MM.1S (cell line): ENCODE results near the gene NDFIP1.

ENCODE experiments used
- DNase-seq: peaks from one replicate; pipeline ENCODE4 v3.0.0-alpha.2; 2015
- H2AFZ ChIP-seq: fragments of 300-600 bp; sonication (generic); 2 replicates; pipeline ENCODE4 v1.6.0; 2016; ENCODE audit warnings: antibody characterized with exemption, low read length
- H3F3A ChIP-seq: fragments of 300-600 bp; sonication (generic); 2 replicates; pipeline ENCODE4 v1.6.1; 2016; ENCODE audit warnings: mild to moderate bottlenecking, antibody characterized with exemption, low read length, moderate library complexity, mixed read lengths; ENCODE audit not compliant: insufficient read depth
- H3K27ac ChIP-seq: fragments of 300-600 bp; sonication (generic); 2 replicates; pipeline ENCODE4 v1.5.1; 2016; ENCODE audit warnings: mild to moderate bottlenecking, low read length
- H3K27me3 ChIP-seq: fragments of 300-600 bp; sonication (generic); replicated peaks from 2 replicates; pipeline ENCODE4 v1.6.0; 2016; ENCODE audit warnings: low read length; ENCODE audit not compliant: insufficient read depth
- H3K36me3 ChIP-seq: fragments of 300-600 bp; sonication (generic); replicated peaks from 2 replicates; pipeline ENCODE4 v1.6.1; 2016; ENCODE audit warnings: mild to moderate bottlenecking, low read length, mixed read lengths; ENCODE audit not compliant: insufficient read depth
- H3K4me1 ChIP-seq: fragments of 300-600 bp; sonication (generic); 2 replicates; pipeline ENCODE4 v1.6.1; 2016; ENCODE audit warnings: low read length, mixed read lengths
- H3K4me2 ChIP-seq: fragments of 300-600 bp; sonication (generic); 2 replicates; pipeline ENCODE4 v1.6.0; 2016; ENCODE audit warnings: low read depth, low read length
- H3K4me3 ChIP-seq: fragments of 300-600 bp; sonication (generic); 2 replicates; pipeline ENCODE4 v1.5.1; 2016; ENCODE audit warnings: low read length, mixed read lengths
- H3K79me2 ChIP-seq: fragments of 300-600 bp; sonication (generic); 2 replicates; pipeline ENCODE4 v1.6.1; 2016; ENCODE audit warnings: mixed run types, low read length, mixed read lengths
- H3K9ac ChIP-seq: fragments of 300-600 bp; sonication (generic); 2 replicates; pipeline ENCODE4 v1.6.1; 2016; ENCODE audit warnings: low read length, mixed read lengths
- H3K9me2 ChIP-seq: fragments of 300-600 bp; sonication (generic); replicated peaks from 2 replicates; pipeline ENCODE4 v1.6.1; 2016; ENCODE audit warnings: mild to moderate bottlenecking, low read length, mixed read lengths; ENCODE audit not compliant: insufficient read depth
- H3K9me3 ChIP-seq: fragments of 300-600 bp; sonication (generic); replicated peaks from 2 replicates; pipeline ENCODE4 v1.6.1; 2016; ENCODE audit warnings: mild to moderate bottlenecking, low read length, mixed read lengths; ENCODE audit not compliant: insufficient read depth
- H4K20me1 ChIP-seq: fragments of 300-600 bp; sonication (generic); 2 replicates; pipeline ENCODE4 v1.6.1; 2016; ENCODE audit warnings: mild to moderate bottlenecking, low read length, moderate library complexity, mixed read lengths; ENCODE audit not compliant: insufficient read depth
- EZH2 ChIP-seq: fragments of 300-600 bp; sonication (generic); optimal IDR thresholded peaks from 2 replicates; pipeline ENCODE3; 2017; ENCODE audit warnings: low read depth, mild to moderate bottlenecking, antibody characterized with exemption, low read length, mixed read lengths
- EZH2phosphoT487 ChIP-seq: fragments of 300-600 bp; sonication (generic); IDR thresholded peaks from 2 replicates; pipeline ENCODE4 v1.6.1; 2018; ENCODE audit warnings: antibody characterized with exemption, low read length
- TF ChIP-seq, protein P1 (sequence below): fragments of 300-600 bp; sonication (generic); IDR thresholded peaks from 2 replicates; pipeline ENCODE4 v1.5.1; 2016; ENCODE audit warnings: antibody characterized with exemption, low read length, mixed read lengths

NDFIP1 gene

DNA sequence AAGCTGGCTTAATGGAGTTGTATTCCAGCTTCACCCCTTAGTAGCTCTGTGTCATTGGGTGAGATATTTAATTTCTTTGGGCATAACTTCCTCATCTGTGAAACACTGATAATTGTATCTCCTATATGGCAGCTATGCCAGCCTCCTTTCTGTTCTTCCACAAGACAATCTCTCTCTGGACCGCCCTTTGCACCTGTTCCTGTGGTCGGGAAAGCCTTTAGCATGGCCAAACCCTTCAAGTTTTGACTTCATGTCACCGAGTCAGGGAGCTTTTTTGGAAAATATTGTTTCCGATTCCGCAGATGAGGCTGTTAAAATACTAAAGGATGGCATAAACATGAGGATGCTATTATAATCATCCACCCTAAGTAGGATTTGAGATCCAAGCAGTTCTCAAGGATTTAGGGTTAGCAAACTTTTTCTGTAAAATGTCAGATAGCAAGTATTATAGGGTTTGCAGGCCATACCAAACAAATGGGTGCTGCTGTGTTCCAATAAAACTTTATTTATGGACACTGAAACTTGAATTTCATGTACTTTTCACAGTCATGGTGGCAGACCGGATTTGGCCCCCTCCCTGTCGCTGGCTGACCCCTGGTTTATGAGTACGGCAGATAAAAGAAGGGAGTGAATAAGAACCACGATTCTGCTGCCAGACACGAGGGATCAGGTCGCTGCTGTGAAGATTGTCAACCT is 695 bp upstream of the NDFIP1 start:
- H2AFZ ChIP-seq: peak overlapping the region; percentile 89
- H3K79me2 ChIP-seq: peaks cover 39% of the 10 kb centered on the region
- no peaks in the 10 kb centered on the region for H3K27me3 ChIP-seq
- peak overlapping the region; percentile 40; the same call in 1 of the 2 replicates for H3K4me3 ChIP-seq
- H3K27ac ChIP-seq: peak overlapping the region; percentile 2; the same call in 1 of the 2 replicates
- H3K4me2 ChIP-seq: peak overlapping the region; percentile 56
- H3K9ac ChIP-seq: peak overlapping the region; percentile 4; the same call in 1 of the 2 replicates
- TF ChIP-seq EZH2phosphoT487 (no peak), EZH2 (no peak)
- TF ChIP-seq, protein P1, sequence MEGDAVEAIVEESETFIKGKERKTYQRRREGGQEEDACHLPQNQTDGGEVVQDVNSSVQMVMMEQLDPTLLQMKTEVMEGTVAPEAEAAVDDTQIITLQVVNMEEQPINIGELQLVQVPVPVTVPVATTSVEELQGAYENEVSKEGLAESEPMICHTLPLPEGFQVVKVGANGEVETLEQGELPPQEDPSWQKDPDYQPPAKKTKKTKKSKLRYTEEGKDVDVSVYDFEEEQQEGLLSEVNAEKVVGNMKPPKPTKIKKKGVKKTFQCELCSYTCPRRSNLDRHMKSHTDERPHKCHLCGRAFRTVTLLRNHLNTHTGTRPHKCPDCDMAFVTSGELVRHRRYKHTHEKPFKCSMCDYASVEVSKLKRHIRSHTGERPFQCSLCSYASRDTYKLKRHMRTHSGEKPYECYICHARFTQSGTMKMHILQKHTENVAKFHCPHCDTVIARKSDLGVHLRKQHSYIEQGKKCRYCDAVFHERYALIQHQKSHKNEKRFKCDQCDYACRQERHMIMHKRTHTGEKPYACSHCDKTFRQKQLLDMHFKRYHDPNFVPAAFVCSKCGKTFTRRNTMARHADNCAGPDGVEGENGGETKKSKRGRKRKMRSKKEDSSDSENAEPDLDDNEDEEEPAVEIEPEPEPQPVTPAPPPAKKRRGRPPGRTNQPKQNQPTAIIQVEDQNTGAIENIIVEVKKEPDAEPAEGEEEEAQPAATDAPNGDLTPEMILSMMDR: no peak
- no peaks in the 10 kb centered on the region for H3K9me2 ChIP-seq
- H3F3A ChIP-seq: peaks cover 17% of the 10 kb centered on the region
- peaks cover 18% of the 10 kb centered on the region; the same call in 1 of the 2 replicates for H3K4me1 ChIP-seq
- no peak for DNase-seq
- peaks cover 3% of the 10 kb centered on the region for H4K20me1 ChIP-seq
- H3K36me3 ChIP-seq: no peaks in the 10 kb centered on the region
- H3K9me3 ChIP-seq: no peaks in the 10 kb centered on the region

DNA sequence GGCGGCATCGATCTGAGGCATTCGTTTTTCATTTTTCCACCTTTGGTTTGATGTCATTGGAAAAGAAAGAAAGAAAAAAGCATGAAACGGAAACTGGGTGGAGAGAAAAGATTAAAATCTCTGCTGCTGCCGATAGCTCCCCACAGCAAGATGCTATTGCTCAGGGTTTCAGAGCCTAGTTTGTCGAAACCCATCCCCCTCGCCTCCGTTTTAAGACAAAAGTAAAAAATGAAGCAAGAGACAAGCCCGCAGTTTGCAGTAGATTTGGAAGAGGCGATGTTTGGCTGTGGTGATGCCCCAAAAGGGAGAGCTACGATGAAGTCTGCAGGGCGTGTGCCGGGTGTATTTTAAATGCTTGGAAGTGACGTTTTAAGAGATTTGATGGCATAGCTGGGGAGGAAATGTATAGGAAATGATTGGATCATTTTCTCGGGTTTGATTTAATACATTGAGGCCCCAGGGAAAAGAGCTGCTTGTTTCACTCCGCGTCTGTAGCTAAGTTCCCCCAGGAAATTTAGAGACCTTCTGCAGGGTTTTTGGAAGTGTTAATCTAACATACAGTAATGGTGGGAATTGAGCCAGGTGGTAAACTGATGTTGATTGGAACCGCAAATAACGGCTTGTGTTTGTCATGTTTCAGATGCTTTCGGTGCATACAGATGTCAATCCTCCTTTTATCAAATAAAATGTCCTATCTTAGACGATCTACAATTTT is 909 bp downstream of the NDFIP1 start:
- DNase-seq: peak; percentile 50

DNA sequence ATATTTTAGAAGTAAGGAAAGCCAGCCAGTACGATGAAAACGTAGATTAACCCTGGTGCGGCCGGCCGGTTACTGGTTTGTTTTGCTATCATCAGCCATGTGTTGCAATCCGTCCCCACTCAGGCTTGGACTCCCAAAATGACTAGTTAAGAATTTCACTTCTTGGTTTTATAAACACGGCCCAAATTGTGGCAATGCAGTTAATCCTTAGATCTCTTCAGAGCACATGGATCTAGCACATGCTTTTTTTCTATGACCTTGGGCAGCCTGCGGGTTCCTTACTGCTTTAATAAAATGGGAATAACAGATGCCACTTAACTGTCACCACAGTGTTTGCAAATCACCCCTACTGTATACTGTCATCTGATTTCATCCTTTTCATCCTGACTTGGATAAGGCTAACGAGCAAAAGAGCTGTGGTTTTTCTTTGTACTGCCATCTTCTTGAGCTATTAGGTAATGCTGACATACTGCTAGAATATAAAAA is 1.5 kb downstream of the NDFIP1 start:
- Histone ChIP-seq H3K4me1 (peaks cover 16% of the 10 kb centered on the region; the same call in 1 of the 2 replicates), H3K27me3 (no peaks in the 10 kb centered on the region), H3K9ac (peak overlapping the region; percentile 88), H3K27ac (peak overlapping the region; percentile 72; the same call in 1 of the 2 replicates), H3K79me2 (peaks cover 61% of the 10 kb centered on the region), H3K4me2 (peak overlapping the region; percentile 81), H3K36me3 (no peaks in the 10 kb centered on the region), H2AFZ (no peak overlapping the region), H3F3A (peaks cover 15% of the 10 kb centered on the region), H4K20me1 (peaks cover 7% of the 10 kb centered on the region), H3K9me2 (no peaks in the 10 kb centered on the region), H3K4me3 (peak overlapping the region; percentile 89), H3K9me3 (no peaks in the 10 kb centered on the region)
- DNase-seq: no peak
- TF ChIP-seq EZH2phosphoT487 (no peak), EZH2 (no peak)
- TF ChIP-seq, protein P1: peak; percentile 26; the same call in 1 of the 2 replicates

More for the DNA sequence above, 909 bp downstream of the NDFIP1 start:
- Histone ChIP-seq H3K9ac (peak overlapping the region; percentile 88), H3K4me1 (peaks cover 18% of the 10 kb centered on the region; the same call in 1 of the 2 replicates), H3K79me2 (peaks cover 55% of the 10 kb centered on the region), H2AFZ (peak overlapping the region; percentile 64; the same call in 1 of the 2 replicates), H3K9me2 (no peaks in the 10 kb centered on the region), H3F3A (peaks cover 15% of the 10 kb centered on the region), H3K9me3 (no peaks in the 10 kb centered on the region), H3K4me2 (peak overlapping the region; percentile 81), H3K27me3 (no peaks in the 10 kb centered on the region), H4K20me1 (peaks cover 7% of the 10 kb centered on the region), H3K4me3 (peak overlapping the region; percentile 89), H3K36me3 (no peaks in the 10 kb centered on the region), H3K27ac (peak overlapping the region; percentile 72; the same call in 1 of the 2 replicates)
- TF ChIP-seq EZH2 (no peak), EZH2phosphoT487 (no peak)
- TF ChIP-seq, protein P1: no peak
